HL-60 (cell line): ENCODE data around the gene PTPRN2.

ENCODE experiments used
- SPI1 ChIP-seq: IDR thresholded peaks from 2 replicates; pipeline ENCODE4 v1.6.1; 2012; ENCODE audit warnings: low read depth, mild to moderate bottlenecking, borderline replicate concordance
- TF ChIP-seq, protein P1 (sequence below): IDR thresholded peaks from one replicate; pipeline ENCODE4 v1.5.1; 2011; ENCODE audit warnings: low read length, control low read depth, inconsistent platforms; ENCODE audit not compliant: insufficient read depth
- TF ChIP-seq, protein P2 (sequence below): IDR thresholded peaks from 2 replicates; pipeline ENCODE4 v1.6.1; 2012; ENCODE audit warnings: low read depth; ENCODE audit not compliant: insufficient replicate concordance

DNA sequence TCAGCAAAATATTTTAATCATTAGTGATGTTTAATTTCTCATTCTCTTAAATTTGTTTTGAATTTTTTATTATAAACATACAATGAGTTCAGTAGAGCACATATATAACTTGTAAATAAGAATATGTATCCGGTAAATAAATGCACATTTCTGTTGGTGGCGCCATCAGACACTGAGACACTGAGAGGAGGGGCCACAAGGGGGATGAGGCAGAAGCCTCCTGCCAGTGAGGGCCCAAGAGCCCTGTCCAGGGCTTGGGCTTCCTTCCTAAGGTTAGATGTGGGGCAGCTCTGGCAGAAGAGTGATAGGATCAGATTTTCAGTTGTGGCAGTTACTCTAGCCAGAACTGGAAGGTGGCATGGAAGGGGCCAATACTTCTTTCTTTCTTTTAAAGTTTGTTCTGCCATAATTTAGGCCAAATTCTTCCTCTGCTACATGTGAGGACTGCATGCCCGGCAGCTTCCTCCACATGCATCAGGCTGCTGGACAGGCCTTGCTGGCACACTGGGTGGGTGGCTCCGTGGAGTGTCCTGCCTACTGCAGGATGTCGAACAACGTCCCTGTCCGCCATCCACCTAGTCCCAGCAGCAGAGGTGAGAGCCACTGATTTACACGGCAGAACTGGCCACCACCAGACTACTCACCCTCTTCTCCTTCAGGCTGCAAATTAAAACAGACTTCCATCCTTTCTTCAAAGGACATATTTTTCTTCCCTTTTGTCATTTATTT, 13.2 kb downstream of the PTPRN2 start:
- TF ChIP-seq, protein P1, sequence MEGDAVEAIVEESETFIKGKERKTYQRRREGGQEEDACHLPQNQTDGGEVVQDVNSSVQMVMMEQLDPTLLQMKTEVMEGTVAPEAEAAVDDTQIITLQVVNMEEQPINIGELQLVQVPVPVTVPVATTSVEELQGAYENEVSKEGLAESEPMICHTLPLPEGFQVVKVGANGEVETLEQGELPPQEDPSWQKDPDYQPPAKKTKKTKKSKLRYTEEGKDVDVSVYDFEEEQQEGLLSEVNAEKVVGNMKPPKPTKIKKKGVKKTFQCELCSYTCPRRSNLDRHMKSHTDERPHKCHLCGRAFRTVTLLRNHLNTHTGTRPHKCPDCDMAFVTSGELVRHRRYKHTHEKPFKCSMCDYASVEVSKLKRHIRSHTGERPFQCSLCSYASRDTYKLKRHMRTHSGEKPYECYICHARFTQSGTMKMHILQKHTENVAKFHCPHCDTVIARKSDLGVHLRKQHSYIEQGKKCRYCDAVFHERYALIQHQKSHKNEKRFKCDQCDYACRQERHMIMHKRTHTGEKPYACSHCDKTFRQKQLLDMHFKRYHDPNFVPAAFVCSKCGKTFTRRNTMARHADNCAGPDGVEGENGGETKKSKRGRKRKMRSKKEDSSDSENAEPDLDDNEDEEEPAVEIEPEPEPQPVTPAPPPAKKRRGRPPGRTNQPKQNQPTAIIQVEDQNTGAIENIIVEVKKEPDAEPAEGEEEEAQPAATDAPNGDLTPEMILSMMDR: no peak
- TF ChIP-seq, protein P2, sequence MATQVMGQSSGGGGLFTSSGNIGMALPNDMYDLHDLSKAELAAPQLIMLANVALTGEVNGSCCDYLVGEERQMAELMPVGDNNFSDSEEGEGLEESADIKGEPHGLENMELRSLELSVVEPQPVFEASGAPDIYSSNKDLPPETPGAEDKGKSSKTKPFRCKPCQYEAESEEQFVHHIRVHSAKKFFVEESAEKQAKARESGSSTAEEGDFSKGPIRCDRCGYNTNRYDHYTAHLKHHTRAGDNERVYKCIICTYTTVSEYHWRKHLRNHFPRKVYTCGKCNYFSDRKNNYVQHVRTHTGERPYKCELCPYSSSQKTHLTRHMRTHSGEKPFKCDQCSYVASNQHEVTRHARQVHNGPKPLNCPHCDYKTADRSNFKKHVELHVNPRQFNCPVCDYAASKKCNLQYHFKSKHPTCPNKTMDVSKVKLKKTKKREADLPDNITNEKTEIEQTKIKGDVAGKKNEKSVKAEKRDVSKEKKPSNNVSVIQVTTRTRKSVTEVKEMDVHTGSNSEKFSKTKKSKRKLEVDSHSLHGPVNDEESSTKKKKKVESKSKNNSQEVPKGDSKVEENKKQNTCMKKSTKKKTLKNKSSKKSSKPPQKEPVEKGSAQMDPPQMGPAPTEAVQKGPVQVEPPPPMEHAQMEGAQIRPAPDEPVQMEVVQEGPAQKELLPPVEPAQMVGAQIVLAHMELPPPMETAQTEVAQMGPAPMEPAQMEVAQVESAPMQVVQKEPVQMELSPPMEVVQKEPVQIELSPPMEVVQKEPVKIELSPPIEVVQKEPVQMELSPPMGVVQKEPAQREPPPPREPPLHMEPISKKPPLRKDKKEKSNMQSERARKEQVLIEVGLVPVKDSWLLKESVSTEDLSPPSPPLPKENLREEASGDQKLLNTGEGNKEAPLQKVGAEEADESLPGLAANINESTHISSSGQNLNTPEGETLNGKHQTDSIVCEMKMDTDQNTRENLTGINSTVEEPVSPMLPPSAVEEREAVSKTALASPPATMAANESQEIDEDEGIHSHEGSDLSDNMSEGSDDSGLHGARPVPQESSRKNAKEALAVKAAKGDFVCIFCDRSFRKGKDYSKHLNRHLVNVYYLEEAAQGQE: no peak
- TF ChIP-seq SPI1: no peak
